ENCODE data around the gene LIPJ.

The LIPJ gene

GRCh38 chr10:88557658-88558057, 28.9 kb upstream of the LIPJ start:
- Mint-ChIP-seq H3K4me3 (no peak overlapping the region), H3K36me3 (ENCODE audit: low read depth) (no peaks in the 10 kb centered on the region), H3K9me3 (no peaks in the 10 kb centered on the region), H3K4me1 (ENCODE audit: low read depth) (peaks cover 4% of the 10 kb centered on the region), H3K27me3 (ENCODE audit: low read depth) (peaks cover 12% of the 10 kb centered on the region), H3K27ac (no peak overlapping the region)
- DNase-seq (ENCODE audit: low spot score): no peak

GRCh38 chr10:88562152-88562551, 24.4 kb upstream of the LIPJ start:
- Mint-ChIP-seq H3K27me3 (ENCODE audit: low read depth) (peaks cover 33% of the 10 kb centered on the region), H3K27ac (no peak overlapping the region), H3K36me3 (ENCODE audit: low read depth) (no peaks in the 10 kb centered on the region), H3K4me1 (ENCODE audit: low read depth) (no peaks in the 10 kb centered on the region), H3K4me3 (no peak overlapping the region), H3K9me3 (no peaks in the 10 kb centered on the region)
- no peak for DNase-seq (ENCODE audit: low spot score)

GRCh38 chr10:88565072-88565471, 21.5 kb upstream of the LIPJ start:
- Mint-ChIP-seq H3K9me3 (no peaks in the 10 kb centered on the region), H3K4me3 (no peak overlapping the region), H3K4me1 (ENCODE audit: low read depth) (no peaks in the 10 kb centered on the region), H3K36me3 (ENCODE audit: low read depth) (no peaks in the 10 kb centered on the region), H3K27me3 (ENCODE audit: low read depth) (peaks cover 30% of the 10 kb centered on the region), H3K27ac (no peak overlapping the region)
- DNase-seq (ENCODE audit: low spot score): no peak

- Mint-ChIP-seq H3K27ac (no peak overlapping the region), H3K36me3 (ENCODE audit: low read depth) (no peaks in the 10 kb centered on the region), H3K4me1 (ENCODE audit: low read depth) (peaks cover 8% of the 10 kb centered on the region), H3K27me3 (ENCODE audit: low read depth) (peaks cover 18% of the 10 kb centered on the region), H3K9me3 (peaks cover 3% of the 10 kb centered on the region), H3K4me3 (peak overlapping the region; percentile 12)
- DNase-seq (ENCODE audit: low spot score): no peak
Measured at GRCh38 chr10:88582411-88582805, 4.2 kb upstream of the LIPJ start.

- Mint-ChIP-seq H3K9me3 (peaks cover 3% of the 10 kb centered on the region), H3K27ac (peak within 1 kb of the TSS; percentile 85), H3K4me1 (ENCODE audit: low read depth) (peaks cover 8% of the 10 kb centered on the region)
Measured at GRCh38 chr10:88582806-88583583, 3.6 kb upstream of the LIPJ start, which contains the start of gene RNLS. Gene RNLS (minus strand): TSS chr10:88583318.

GRCh38 chr10:88583584-88583957, 3.0 kb upstream of the LIPJ start:
- Mint-ChIP-seq H3K27me3 (ENCODE audit: low read depth) (peaks cover 18% of the 10 kb centered on the region), H3K4me1 (ENCODE audit: low read depth) (peaks cover 8% of the 10 kb centered on the region), H3K36me3 (ENCODE audit: low read depth) (no peaks in the 10 kb centered on the region), H3K27ac (peak overlapping the region; percentile 85), H3K4me3 (peak overlapping the region; percentile 87), H3K9me3 (peaks cover 3% of the 10 kb centered on the region)
- DNase-seq (ENCODE audit: low spot score): no peak

More at GRCh38 chr10:88582806-88583583, 3.6 kb upstream of the LIPJ start, which contains the start of gene RNLS:
- DNase-seq (ENCODE audit: low spot score): peak; percentile 55
- Mint-ChIP-seq H3K27me3 (ENCODE audit: low read depth) (peaks cover 18% of the 10 kb centered on the region), H3K4me3 (peak within 1 kb of the TSS; percentile 87), H3K36me3 (ENCODE audit: low read depth) (no peaks in the 10 kb centered on the region)

GRCh38 chr10:88592381-88592780, 5.8 kb downstream of the LIPJ start:
- DNase-seq (ENCODE audit: low spot score): no peak
- H3K4me1 Mint-ChIP-seq (ENCODE audit: low read depth): no peaks in the 10 kb centered on the region
- H3K27me3 Mint-ChIP-seq (ENCODE audit: low read depth): peaks cover 13% of the 10 kb centered on the region
- H3K36me3 Mint-ChIP-seq (ENCODE audit: low read depth): no peaks in the 10 kb centered on the region
- H3K9me3 Mint-ChIP-seq: no peaks in the 10 kb centered on the region
- H3K27ac Mint-ChIP-seq: no peak overlapping the region
- no peak overlapping the region for H3K4me3 Mint-ChIP-seq

GRCh38 chr10:88592906-88593305, 6.3 kb downstream of the LIPJ start:
- H3K4me1 Mint-ChIP-seq (ENCODE audit: low read depth): no peaks in the 10 kb centered on the region
- no peak overlapping the region for H3K27ac Mint-ChIP-seq
- peaks cover 13% of the 10 kb centered on the region for H3K27me3 Mint-ChIP-seq (ENCODE audit: low read depth)
- H3K4me3 Mint-ChIP-seq: no peak overlapping the region
- H3K36me3 Mint-ChIP-seq (ENCODE audit: low read depth): no peaks in the 10 kb centered on the region
- H3K9me3 Mint-ChIP-seq: no peaks in the 10 kb centered on the region
- DNase-seq (ENCODE audit: low spot score): no peak

- H3K4me3 Mint-ChIP-seq: no peak overlapping the region
- peaks cover 17% of the 10 kb centered on the region for H3K27me3 Mint-ChIP-seq (ENCODE audit: low read depth)
- H3K9me3 Mint-ChIP-seq: no peaks in the 10 kb centered on the region
Measured at GRCh38 chr10:88594482-88594881, 7.9 kb downstream of the LIPJ start.

GRCh38 chr10:88598055-88598454, 11.5 kb downstream of the LIPJ start:
- H3K4me3 Mint-ChIP-seq: no peak overlapping the region
- no peaks in the 10 kb centered on the region for H3K36me3 Mint-ChIP-seq (ENCODE audit: low read depth)
- DNase-seq (ENCODE audit: low spot score): no peak
- H3K9me3 Mint-ChIP-seq: no peaks in the 10 kb centered on the region
- peaks cover 9% of the 10 kb centered on the region for H3K27me3 Mint-ChIP-seq (ENCODE audit: low read depth)
- H3K4me1 Mint-ChIP-seq (ENCODE audit: low read depth): peaks cover 2% of the 10 kb centered on the region
- H3K27ac Mint-ChIP-seq: no peak overlapping the region

More at GRCh38 chr10:88594482-88594881, 7.9 kb downstream of the LIPJ start:
- DNase-seq (ENCODE audit: low spot score): no peak
- Mint-ChIP-seq H3K27ac (no peak overlapping the region), H3K4me1 (ENCODE audit: low read depth) (peaks cover 2% of the 10 kb centered on the region), H3K36me3 (ENCODE audit: low read depth) (no peaks in the 10 kb centered on the region)

- Mint-ChIP-seq H3K27ac (no peak overlapping the region), H3K9me3 (no peaks in the 10 kb centered on the region), H3K4me3 (no peak overlapping the region), H3K27me3 (ENCODE audit: low read depth) (peaks cover 11% of the 10 kb centered on the region), H3K36me3 (ENCODE audit: low read depth) (no peaks in the 10 kb centered on the region), H3K4me1 (ENCODE audit: low read depth) (no peaks in the 10 kb centered on the region)
- DNase-seq (ENCODE audit: low spot score): no peak
Measured at GRCh38 chr10:88608052-88608732, 21.6 kb downstream of the LIPJ start.

- no peaks in the 10 kb centered on the region for H3K4me1 Mint-ChIP-seq (ENCODE audit: low read depth)
- H3K9me3 Mint-ChIP-seq: no peaks in the 10 kb centered on the region
- no peak for DNase-seq (ENCODE audit: low spot score)
- no peaks in the 10 kb centered on the region for H3K36me3 Mint-ChIP-seq (ENCODE audit: low read depth)
- H3K27me3 Mint-ChIP-seq (ENCODE audit: low read depth): peaks cover 11% of the 10 kb centered on the region
- no peak overlapping the region for H3K4me3 Mint-ChIP-seq
- H3K27ac Mint-ChIP-seq: no peak overlapping the region
Measured at GRCh38 chr10:88608780-88609179, 22.2 kb downstream of the LIPJ start.

- DNase-seq (ENCODE audit: low spot score): no peak
- no peak overlapping the region for H3K27ac Mint-ChIP-seq
- H3K4me1 Mint-ChIP-seq (ENCODE audit: low read depth): no peaks in the 10 kb centered on the region
- H3K27me3 Mint-ChIP-seq (ENCODE audit: low read depth): peaks cover 8% of the 10 kb centered on the region
- no peaks in the 10 kb centered on the region for H3K9me3 Mint-ChIP-seq
- H3K36me3 Mint-ChIP-seq (ENCODE audit: low read depth): no peaks in the 10 kb centered on the region
- no peak overlapping the region for H3K4me3 Mint-ChIP-seq
Measured at GRCh38 chr10:88616250-88616977, 29.9 kb downstream of the LIPJ start.

- Mint-ChIP-seq H3K27me3 (ENCODE audit: low read depth) (peaks cover 5% of the 10 kb centered on the region), H3K36me3 (ENCODE audit: low read depth) (no peaks in the 10 kb centered on the region), H3K9me3 (no peaks in the 10 kb centered on the region), H3K27ac (no peak overlapping the region), H3K4me3 (no peak overlapping the region), H3K4me1 (ENCODE audit: low read depth) (no peaks in the 10 kb centered on the region)
- DNase-seq (ENCODE audit: low spot score): no peak
Measured at GRCh38 chr10:88617772-88618300, 31.3 kb downstream of the LIPJ start.

All from T-helper 2 cell treated with Interferon-gamma antibody and Interleukin-4, amounts not matched to agents 5 μg/mL and 100 μg/mL, for 36 hours (primary cell).